Epithelial cell of prostate (primary cell): ENCODE results near the gene OR52A5.
"Not testable (repeated sequence)": the region's sequence is repeated elsewhere in the genome, so short reads cannot be mapped to it uniquely, and the experiment has no call there.

Experiments
- DNase-seq: peaks from one replicate; pipeline ENCODE4 v3.0.0-alpha.2; 2011; ENCODE audit warnings: low read depth, low spot score
- H3K27ac ChIP-seq: fragments of 450-650 bp; 2 replicates; pipeline ENCODE4 v1.5.1; 2017; ENCODE audit warnings: mild to moderate bottlenecking

Gene OR52A5

GRCh38 chr11:5137996-5138395 lies at the start of gene OR52A5:
OR52A5 (minus strand) TSS chr11:5138356; CDS start chr11:5132642, 5,714 bp downstream.
- H3K27ac ChIP-seq: no peak within 1 kb of the TSS

DNA sequence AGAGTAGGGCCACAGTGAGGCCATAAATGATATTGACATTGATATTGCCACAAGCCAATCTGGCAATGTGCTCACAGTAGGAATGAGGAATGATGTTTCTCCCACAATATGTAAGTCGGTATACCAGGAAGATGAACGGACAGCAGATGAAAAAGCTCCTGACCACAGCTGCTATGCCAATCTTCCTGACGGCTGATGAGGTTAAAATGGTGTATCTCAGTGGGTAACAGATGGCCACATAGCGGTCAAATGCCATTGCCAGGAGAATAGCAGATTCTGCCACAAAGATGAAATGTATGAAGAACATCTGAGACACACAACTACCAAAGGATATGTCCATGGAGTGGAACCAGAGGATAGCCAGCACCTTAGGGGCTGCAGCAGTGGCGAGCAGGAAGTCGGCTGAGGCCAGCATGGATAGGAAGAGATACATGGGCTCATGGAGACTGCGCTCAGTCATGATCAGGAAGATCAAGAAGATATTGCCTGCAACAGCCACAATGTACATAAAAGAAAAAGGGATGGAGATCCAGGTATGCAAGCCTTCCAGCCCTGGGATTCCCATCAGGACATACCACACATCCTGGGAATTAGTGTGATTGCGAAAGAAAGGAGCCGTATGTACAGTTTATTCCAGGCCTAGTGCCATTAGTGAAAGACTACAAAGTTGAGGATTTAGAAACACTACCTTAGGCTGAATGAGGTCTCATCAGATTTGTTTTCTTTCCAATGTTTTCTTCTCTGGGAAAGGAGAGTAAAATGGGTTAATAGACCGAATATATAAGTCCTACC lies 40.1 kb upstream of the OR52A5 start:
- no peak overlapping the region for H3K27ac ChIP-seq
- no peak for DNase-seq

More at GRCh38 chr11:5137996-5138395, at the start of gene OR52A5:
- no peak for DNase-seq

- DNase-seq: no peak
- H3K27ac ChIP-seq: no peak overlapping the region
Observed at GRCh38 chr11:5174934-5175333, 36.8 kb upstream of the OR52A5 start.

DNA sequence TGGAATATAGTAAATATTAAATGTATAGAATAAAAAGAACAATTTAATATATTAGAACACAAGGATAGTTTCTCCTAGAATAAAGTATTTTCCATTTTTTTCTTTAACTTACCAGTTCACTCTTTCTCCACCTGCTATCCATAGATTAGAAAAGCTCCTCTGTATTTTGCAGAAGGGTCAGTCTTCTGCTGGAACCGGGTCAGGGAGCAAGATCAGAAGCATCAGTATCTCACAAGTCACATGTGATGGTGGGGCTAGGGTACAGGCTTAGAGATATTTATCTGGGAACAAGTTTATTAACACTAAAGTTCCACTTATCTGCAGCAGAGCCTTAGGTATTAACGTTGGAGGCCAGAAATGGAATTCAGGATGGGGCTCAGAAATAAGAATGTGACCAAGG lies 33.7 kb upstream of the OR52A5 start:
- no peak for DNase-seq
- H3K27ac ChIP-seq: no peak overlapping the region

GRCh38 chr11:5165898-5166297 lies 27.7 kb upstream of the OR52A5 start:
- not testable (repeated sequence) for DNase-seq, H3K27ac ChIP-seq

GRCh38 chr11:5164807-5165206 lies 26.7 kb upstream of the OR52A5 start:
- H3K27ac ChIP-seq, DNase-seq: not testable (repeated sequence)

DNA sequence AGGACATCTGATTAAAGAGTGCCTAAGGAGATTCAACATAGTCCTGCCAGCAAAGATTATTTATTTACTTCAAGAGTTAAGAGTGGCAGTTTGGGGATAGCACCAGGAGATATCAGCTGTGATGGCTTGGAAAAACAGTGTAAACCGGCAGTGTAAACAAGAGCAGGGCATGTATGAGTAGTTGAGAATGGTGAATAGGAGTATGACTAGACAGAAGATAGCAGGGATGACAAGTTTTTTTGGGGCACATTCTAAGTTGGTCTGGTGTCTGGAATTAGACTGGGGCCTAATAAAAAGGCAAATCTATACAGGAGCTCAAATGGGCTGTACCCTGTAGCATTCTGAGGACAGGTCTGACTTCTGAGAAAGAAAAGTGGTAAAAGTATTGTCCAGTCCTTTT lies 22.9 kb upstream of the OR52A5 start:
- not testable (repeated sequence) for DNase-seq, H3K27ac ChIP-seq

GRCh38 chr11:5160217-5160616 lies 22.1 kb upstream of the OR52A5 start:
- DNase-seq, H3K27ac ChIP-seq: not testable (repeated sequence)

GRCh38 chr11:5159806-5160205 lies 21.6 kb upstream of the OR52A5 start:
- DNase-seq: no peak
- H3K27ac ChIP-seq: no peak overlapping the region

DNA sequence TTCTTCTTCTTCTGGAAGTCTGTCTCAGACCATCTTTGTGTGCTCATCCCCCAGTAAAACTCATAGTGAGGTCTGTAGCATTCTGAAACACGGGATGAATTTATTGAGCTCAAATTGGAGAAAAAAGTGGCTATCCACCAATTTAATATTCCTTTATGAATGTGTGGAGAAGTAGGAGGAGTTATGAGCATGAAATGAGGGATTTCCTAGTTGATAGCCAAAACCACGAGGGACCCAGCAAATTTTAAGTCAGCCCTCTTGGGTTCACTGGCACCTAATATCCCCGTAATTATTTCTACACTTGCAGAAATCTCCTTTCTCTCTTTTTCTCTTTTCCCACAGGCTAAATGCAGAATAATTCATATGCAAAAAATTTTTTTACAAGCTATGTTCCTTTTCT lies 16.5 kb upstream of the OR52A5 start, which contains the start of gene OR52A1:
Gene OR52A1 (minus strand): TSS at position 101 of the 400 bp plus-strand sequence. CDS start 2,388 bp downstream, outside the sequence.
- no peak within 1 kb of the TSS for H3K27ac ChIP-seq
- DNase-seq: no peak

GRCh38 chr11:5153574-5154431 lies 15.6 kb upstream of the OR52A5 start:
- no peak overlapping the region for H3K27ac ChIP-seq
- DNase-seq: no peak

DNA sequence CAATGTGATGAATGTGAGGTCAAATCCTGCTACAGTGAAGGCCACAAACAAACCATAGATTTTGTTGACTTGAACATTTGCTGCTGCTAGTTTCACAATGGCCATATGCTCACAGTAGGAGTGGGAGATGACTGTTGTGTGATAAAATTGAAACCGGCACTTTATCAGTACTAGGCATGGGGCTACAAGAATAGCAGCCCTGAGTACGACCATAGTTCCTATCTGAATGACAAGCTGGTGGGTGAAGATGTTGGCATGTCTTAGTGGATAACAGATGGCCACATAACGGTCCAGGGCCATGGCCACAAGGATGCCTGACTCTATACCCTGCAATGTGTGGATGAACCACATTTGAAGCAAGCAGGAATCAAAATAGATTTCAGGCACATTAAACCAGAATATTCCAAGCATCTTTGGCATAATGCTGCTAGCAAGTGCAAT lies 13.6 kb upstream of the OR52A5 start:
- no peak for DNase-seq
- no peak overlapping the region for H3K27ac ChIP-seq

- DNase-seq, H3K27ac ChIP-seq: not testable (repeated sequence)
Observed at GRCh38 chr11:5144206-5144605, 6.0 kb upstream of the OR52A5 start.

- no peak for DNase-seq
- no peak overlapping the region for H3K27ac ChIP-seq
Observed at GRCh38 chr11:5137014-5137413, 1.1 kb downstream of the OR52A5 start.

DNA sequence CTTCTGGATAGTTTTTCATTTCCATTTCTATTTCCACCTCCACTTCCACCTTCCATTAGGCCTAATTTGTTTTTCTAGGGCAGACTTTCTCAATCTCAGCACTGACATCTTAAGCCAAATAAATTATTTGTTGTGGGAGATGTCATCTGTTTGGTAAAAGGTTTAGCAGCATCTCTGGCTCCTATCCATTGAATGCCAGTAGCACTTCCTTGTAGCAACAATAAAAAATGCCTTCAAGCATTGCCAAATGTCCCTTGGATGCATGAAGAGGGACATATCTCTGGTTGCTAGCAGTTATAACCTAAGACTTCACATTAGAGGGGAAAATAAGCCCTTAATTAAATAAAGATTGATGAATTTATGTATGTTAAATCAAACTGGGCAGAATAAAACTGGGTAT lies 1.9 kb downstream of the OR52A5 start:
- no peak for DNase-seq

GRCh38 chr11:5131584-5132335 lies 6.4 kb downstream of the OR52A5 start:
- no peak overlapping the region for H3K27ac ChIP-seq
- DNase-seq: no peak

More for the DNA sequence above, 1.9 kb downstream of the OR52A5 start:
- no peak overlapping the region for H3K27ac ChIP-seq

DNA sequence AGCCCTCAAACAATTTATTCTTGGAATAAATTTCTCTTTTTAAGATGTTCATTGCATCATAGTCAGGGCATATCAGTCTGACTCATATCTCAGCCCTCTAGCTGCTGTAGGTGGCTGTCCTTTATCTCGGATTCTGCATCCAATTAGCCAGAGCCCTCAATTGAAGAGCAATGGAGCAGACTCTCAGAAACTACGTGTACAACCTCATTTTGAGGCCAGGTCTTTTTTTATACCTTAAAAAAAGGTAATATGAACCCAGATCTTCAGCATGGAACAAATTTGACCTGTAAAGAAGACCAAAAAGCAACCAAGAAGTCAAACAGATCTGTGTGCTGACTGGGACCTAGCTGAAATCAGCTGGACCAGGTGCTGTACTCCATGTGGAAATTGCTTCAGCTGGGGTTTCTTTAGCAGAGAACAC lies 8.7 kb downstream of the OR52A5 start:
- DNase-seq: no peak
- H3K27ac ChIP-seq: no peak overlapping the region

DNA sequence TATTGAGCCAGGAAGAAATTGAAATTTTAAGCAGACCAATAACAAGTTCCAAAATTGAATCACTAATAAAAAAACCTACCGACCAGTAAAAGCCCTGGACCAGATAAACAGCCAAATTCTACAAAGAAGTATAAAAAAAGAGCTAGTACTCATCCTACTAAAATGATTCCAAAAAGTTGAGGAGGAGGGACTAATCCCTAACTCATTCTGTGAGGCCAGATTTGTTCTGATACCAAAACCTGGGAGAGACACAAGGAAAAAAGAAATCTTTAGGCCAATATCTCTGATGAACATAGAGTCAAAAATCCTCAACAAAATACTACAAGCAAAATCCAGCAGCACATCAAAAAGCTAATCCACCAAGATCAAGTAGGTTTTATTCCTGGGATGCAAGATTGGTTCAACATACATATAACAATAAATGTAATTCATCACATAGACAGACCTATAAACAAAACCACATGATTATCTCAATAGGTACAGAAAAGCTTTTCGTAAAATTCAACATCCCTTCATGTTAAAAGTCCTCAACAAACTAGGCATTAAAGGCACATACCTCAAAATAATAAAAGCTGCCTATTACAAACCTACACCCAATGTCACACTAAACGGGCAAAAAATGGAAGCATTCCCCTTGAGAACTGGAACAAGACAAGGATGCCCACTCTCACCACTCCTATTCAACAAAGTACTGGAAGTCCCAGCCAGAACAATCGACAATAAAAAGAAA lies 13.1 kb downstream of the OR52A5 start:
- H3K27ac ChIP-seq: no peak overlapping the region
- DNase-seq: no peak

DNA sequence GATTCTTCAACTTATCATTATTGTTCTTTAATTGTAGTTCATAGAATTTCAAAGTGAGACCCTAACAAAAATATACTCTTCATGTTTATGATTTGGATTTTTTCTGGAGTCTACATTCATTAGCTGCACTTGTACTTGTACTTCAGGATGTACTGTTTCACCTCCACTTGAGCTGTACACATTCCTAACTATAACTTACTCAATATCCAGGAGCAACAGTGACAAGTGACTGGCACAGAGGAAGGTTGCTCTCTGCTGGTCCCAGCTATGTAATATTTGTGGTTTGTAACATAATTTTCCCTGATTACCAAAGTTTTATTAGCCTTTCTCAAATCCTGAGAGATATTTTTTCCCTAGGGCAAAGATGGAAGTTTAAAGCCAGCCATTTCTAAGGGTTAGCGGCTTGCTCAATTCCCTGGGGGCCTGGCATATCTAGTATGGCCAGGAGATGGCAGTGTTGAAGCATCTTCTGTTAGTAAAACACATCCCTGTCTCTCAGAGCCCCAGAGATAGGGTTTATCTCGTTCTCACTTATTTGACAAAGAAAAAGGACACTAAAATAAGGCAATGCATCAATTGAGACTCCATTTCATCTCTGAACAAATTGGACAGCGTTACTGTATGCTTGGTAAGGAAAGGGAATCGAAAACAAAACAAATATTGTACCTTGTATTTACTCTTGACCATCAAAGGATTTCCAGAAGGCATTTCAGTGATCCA lies 14.2 kb downstream of the OR52A5 start:
- DNase-seq: peak; percentile 6
- H3K27ac ChIP-seq: no peak overlapping the region
